OCI-LY7 (cell line): Measurements from ENCODE around the gene DSCAM. TPM values are rescaled to one million over a fixed set of nuclear protein-coding genes. Genes with fewer than 3 reads are reported as not detected.

Experiments
- BruUV-seq: library from RNA; stranded (reverse); fragments of 400-500 nt; replicated peaks from 2 replicates; lab custom pipeline; 2021; lab: Mats Ljungman, UMichigan
- CTCF ChIA-PET: fragments of 300-600 bp; sonication (Branson Sonifier 250); formaldehyde crosslinking; loops from one replicate; lab custom pipeline; 2022; ENCODE audit warnings: antibody characterized with exemption; ENCODE audit not compliant: unreplicated experiment; lab: Charles Lee
- POLR2A ChIA-PET: fragments of 300-600 bp; sonication (Branson Sonifier 250); formaldehyde crosslinking; loops from one replicate; lab custom pipeline; 2022; ENCODE audit warnings: antibody characterized with exemption; lab: Charles Lee
- DNase-seq: peaks from one replicate; pipeline ENCODE4 v3.0.0-alpha.2; 2015; ENCODE audit warnings: low spot score
- H2AFZ ChIP-seq: fragments of 200-600 bp; sonication (generic), shearing (Covaris generic); 2 replicates; pipeline ENCODE4 v1.6.1; 2014; ENCODE audit warnings: mild to moderate bottlenecking, antibody characterized with exemption, low read length, moderate library complexity
- H3K27ac ChIP-seq: fragments of 200-600 bp; sonication (generic); 2 replicates; pipeline ENCODE4 v1.5.1; 2014; ENCODE audit warnings: mixed run types, low read depth, mild to moderate bottlenecking, moderate library complexity, low read length, inconsistent platforms; ENCODE audit not compliant: poor library complexity, severe bottlenecking
- H3K36me3 ChIP-seq: fragments of 200-600 bp; sonication (generic); 2 replicates; pipeline ENCODE4 v1.6.1; 2014; ENCODE audit warnings: mild to moderate bottlenecking, antibody characterized with exemption, low read length, moderate library complexity, mixed read lengths; ENCODE audit not compliant: insufficient read depth
- H3K4me1 ChIP-seq: fragments of 200-600 bp; sonication (generic); 2 replicates; pipeline ENCODE4 v1.5.1; 2014; ENCODE audit warnings: mild to moderate bottlenecking, low read length; ENCODE audit not compliant: insufficient read depth, poor library complexity, severe bottlenecking
- H3K4me2 ChIP-seq: fragments of 200-600 bp; sonication (generic); 2 replicates; pipeline ENCODE4 v1.6.1; 2014; ENCODE audit warnings: mild to moderate bottlenecking, low read length
- H3K4me3 ChIP-seq: fragments of 200-600 bp; sonication (generic); 2 replicates; pipeline ENCODE4 v1.5.1; 2014; ENCODE audit warnings: mild to moderate bottlenecking, low read depth, low read length; ENCODE audit not compliant: poor library complexity, severe bottlenecking
- H3K79me2 ChIP-seq: fragments of 200-600 bp; sonication (generic); 2 replicates; pipeline ENCODE4 v1.6.1; 2016; ENCODE audit warnings: low read depth, mild to moderate bottlenecking, low read length, moderate library complexity, mixed read lengths; ENCODE audit not compliant: insufficient read depth
- H3K9me2 ChIP-seq: fragments of 200-600 bp; sonication (generic); 2 replicates; pipeline ENCODE4 v1.6.1; 2016; ENCODE audit warnings: mild to moderate bottlenecking, low read length, mixed read lengths; ENCODE audit not compliant: insufficient read depth
- H3K9me3 ChIP-seq: fragments of 200-600 bp; sonication (generic); 2 replicates; pipeline ENCODE4 v1.6.1; 2014; ENCODE audit warnings: mild to moderate bottlenecking, mixed run types, low read length, mixed read lengths
- H4K20me1 ChIP-seq: fragments of 200-600 bp; sonication (generic); 2 replicates; pipeline ENCODE4 v1.6.1; 2014; ENCODE audit warnings: mild to moderate bottlenecking, antibody characterized with exemption, low read length, moderate library complexity, mixed read lengths; ENCODE audit not compliant: insufficient read depth
- EZH2phosphoT487 ChIP-seq: fragments of 200-600 bp; sonication (generic); IDR thresholded peaks from 2 replicates; pipeline ENCODE4 v1.6.1; 2018; ENCODE audit warnings: low read depth, borderline replicate concordance, mild to moderate bottlenecking, mixed run types, antibody characterized with exemption, low read length, moderate library complexity, mixed read lengths
- intact Hi-C: fragments of 100-400 bp; cut with micrococcal nuclease; formaldehyde crosslinking; loops from one replicate; pipeline ENCODE4 v1.10.0; 2022; ENCODE audit not compliant: unreplicated experiment
- total RNA-seq, 2 experiments: library from RNA; depleted of rRNA in 1 of 2; stranded (reverse); fragments of >200 nt in 1 of 2; shearing (Covaris generic) in 1 of 2; gene quantifications; 2 replicates each; pipeline ENCODE4 v1.2.3, GENCODE V29; 2014 to 2022
- TF ChIP-seq, protein P1 (sequence below): fragments of 200-600 bp; sonication (generic); conservative IDR thresholded peaks from 2 replicates; pipeline ENCODE4 v1.5.1; 2014; ENCODE audit warnings: mild to moderate bottlenecking, antibody characterized with exemption, low read length, moderate library complexity, mixed read lengths

The DSCAM gene
- total RNA-seq, 2 experiments from 2014 or later = not detected

DNA sequence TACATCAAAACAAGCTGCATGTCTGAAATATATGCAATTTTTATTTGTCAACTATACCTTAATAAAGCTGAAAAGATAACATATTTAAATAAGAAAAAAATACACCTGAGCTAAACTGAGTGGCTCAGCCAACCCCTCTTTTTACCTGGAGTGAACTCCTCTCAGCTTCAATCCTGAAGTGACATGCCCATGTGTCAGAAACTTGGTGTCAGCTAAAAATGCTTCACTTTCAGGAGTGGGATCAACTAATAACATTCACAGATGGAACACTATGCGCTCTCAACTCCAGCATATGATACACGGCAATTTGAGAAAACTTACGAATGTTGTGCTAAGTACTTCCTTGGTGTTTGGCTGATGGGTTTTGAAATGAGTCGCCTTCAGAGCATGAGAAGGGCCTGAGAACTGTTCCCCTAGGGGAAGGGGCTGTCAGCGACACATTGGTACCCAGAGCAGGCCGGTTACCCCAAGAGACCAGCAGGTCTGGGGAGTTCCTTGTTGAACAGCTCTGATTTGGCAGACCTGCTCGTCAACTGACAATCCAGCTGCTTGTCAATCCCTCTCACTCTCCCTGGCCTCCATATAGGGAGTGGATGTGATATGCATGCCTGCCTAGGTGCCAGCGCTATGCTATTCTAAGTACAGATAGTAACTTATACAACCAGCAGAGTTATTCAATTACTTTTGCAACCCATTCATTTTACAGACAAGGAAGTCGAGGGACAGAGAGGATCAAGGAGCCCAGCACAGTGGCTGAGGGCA is 712.0 kb downstream of the DSCAM start:
- Histone ChIP-seq H3K9me2 (no peaks in the 10 kb centered on the region), H2AFZ (no peak overlapping the region), H3K4me2 (no peak overlapping the region), H3K4me3 (no peak overlapping the region), H3K9me3 (no peaks in the 10 kb centered on the region; the same call in 1 of the 2 replicates), H3K36me3 (no peaks in the 10 kb centered on the region), H4K20me1 (no peaks in the 10 kb centered on the region), H3K4me1 (no peaks in the 10 kb centered on the region), H3K79me2 (no peaks in the 10 kb centered on the region), H3K27ac (no peak overlapping the region)
- no peak for DNase-seq
- no peak for TF ChIP-seq EZH2phosphoT487
- TF ChIP-seq, protein P1, sequence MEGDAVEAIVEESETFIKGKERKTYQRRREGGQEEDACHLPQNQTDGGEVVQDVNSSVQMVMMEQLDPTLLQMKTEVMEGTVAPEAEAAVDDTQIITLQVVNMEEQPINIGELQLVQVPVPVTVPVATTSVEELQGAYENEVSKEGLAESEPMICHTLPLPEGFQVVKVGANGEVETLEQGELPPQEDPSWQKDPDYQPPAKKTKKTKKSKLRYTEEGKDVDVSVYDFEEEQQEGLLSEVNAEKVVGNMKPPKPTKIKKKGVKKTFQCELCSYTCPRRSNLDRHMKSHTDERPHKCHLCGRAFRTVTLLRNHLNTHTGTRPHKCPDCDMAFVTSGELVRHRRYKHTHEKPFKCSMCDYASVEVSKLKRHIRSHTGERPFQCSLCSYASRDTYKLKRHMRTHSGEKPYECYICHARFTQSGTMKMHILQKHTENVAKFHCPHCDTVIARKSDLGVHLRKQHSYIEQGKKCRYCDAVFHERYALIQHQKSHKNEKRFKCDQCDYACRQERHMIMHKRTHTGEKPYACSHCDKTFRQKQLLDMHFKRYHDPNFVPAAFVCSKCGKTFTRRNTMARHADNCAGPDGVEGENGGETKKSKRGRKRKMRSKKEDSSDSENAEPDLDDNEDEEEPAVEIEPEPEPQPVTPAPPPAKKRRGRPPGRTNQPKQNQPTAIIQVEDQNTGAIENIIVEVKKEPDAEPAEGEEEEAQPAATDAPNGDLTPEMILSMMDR = no peak
- ChIA-PET CTCF (no interaction called here), POLR2A (interaction anchor here (1.0 kb wide), 1 partner anchor 12 kb away, joined by 3 read pairs; no protein-coding TSS in a partner anchor)
- intact Hi-C loops = no loop called here
- no TSS peak for BruUV-seq

DNA sequence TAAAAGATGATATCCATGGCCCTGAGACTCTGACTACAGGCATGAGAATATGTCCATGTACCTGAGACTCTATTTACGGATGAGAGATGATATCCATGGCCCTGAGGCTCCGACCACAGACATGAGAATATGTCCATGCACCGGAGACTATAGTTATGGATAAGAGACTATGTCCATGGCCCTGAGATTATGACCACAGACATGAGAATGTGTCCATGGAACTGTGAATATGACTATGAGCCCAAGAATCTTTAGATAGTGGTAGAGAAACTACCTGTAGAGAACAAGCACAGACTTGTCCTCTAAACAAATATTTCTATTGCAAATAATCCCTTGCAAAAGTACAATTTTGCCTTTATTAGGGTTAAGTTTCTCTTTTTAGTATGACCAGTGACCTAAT is 716.5 kb downstream of the DSCAM start:
- no peak for DNase-seq
- no peaks in the 10 kb centered on the region for H3K4me1 ChIP-seq
- no peaks in the 10 kb centered on the region for H3K9me3 ChIP-seq
- no peak overlapping the region for H3K4me3 ChIP-seq
- H2AFZ ChIP-seq = no peak overlapping the region
- BruUV-seq = no TSS peak
- ChIA-PET CTCF (no interaction called here), POLR2A (no interaction called here)
- H3K27ac ChIP-seq = no peak overlapping the region
- H3K79me2 ChIP-seq = no peaks in the 10 kb centered on the region
- intact Hi-C loops = no loop called here
- no peak overlapping the region for H3K4me2 ChIP-seq
- H3K9me2 ChIP-seq = no peaks in the 10 kb centered on the region
- no peak for TF ChIP-seq EZH2phosphoT487
- TF ChIP-seq, protein P1 = no peak
- no peaks in the 10 kb centered on the region for H4K20me1 ChIP-seq
- no peaks in the 10 kb centered on the region for H3K36me3 ChIP-seq

DNA sequence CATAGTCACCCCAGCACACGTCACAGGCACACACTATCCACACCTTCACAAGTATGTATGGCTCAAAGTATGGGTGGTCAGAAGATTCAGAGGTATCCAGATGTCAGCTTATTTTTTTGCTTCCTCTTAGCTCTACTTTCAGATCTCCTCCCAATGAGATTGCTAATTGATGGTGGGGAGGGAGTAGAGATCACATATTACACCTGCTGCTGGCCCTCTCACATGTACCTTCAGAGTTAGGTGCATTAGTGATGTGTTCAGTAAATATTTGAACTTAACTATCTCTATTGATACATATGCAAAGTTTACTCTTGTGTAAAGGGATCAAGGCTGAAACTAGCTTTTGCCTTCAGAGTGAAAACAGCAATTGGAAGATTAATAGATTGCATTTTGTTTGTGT is 717.1 kb downstream of the DSCAM start:
- Histone ChIP-seq H3K9me2 (no peaks in the 10 kb centered on the region), H3K4me1 (no peaks in the 10 kb centered on the region), H3K27ac (no peak overlapping the region), H2AFZ (no peak overlapping the region), H3K9me3 (no peaks in the 10 kb centered on the region), H3K4me2 (no peak overlapping the region), H4K20me1 (no peaks in the 10 kb centered on the region), H3K79me2 (no peaks in the 10 kb centered on the region), H3K4me3 (no peak overlapping the region), H3K36me3 (no peaks in the 10 kb centered on the region)
- BruUV-seq = no TSS peak
- intact Hi-C loops = no loop called here
- ChIA-PET CTCF (no interaction called here), POLR2A (no interaction called here)
- TF ChIP-seq EZH2phosphoT487 = no peak
- TF ChIP-seq, protein P1 = no peak
- no peak for DNase-seq
